Stimulated activated CD4-positive, alpha-beta T cell treated with anti-CD3 and anti-CD28 coated beads, Interleukin-4, amount 100 ng/mL, for 1 hour (primary cell): Measurements from ENCODE around the gene IGSF11.
"Not testable (repeated sequence)": the region's sequence is repeated elsewhere in the genome, so short reads cannot be mapped to it uniquely, and the experiment has no call there.

Source experiments
- DNase-seq: peaks from one replicate; pipeline ENCODE4 v3.0.0-alpha.2; 2020

The IGSF11 gene

DNA sequence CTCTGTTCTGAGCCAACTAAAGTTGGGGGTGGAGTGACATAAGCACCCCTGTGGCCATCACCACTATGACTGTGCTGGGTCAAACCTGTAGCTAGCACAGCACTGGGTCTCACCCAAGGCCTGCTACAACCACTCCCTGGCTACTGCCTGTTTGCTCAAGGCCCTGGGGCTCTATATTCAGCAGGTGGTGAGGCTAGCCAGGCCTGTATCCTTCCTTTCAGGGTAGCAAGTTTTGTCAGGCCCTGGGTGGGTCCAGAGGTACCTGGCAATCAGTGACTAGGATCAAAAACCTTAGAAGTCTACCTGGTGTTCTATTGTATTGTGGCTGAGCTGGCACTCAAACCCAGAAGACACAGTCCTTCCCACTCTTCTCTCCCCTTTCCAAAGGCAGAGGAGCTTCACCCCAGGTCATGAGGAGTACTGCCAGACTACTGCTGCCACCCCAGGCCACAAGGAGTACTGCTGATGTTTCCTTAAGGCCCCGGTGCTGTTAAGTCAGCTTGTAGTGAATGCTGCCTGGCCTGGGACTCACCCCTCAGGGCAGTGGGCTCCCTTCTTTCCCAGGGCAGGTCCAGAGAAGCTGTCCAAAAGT lies 170.8 kb downstream of the IGSF11 start:
- no peak for DNase-seq

- no peak for DNase-seq
Observed at GRCh38 chr3:118859950-118860349, 174.7 kb downstream of the IGSF11 start.

DNA sequence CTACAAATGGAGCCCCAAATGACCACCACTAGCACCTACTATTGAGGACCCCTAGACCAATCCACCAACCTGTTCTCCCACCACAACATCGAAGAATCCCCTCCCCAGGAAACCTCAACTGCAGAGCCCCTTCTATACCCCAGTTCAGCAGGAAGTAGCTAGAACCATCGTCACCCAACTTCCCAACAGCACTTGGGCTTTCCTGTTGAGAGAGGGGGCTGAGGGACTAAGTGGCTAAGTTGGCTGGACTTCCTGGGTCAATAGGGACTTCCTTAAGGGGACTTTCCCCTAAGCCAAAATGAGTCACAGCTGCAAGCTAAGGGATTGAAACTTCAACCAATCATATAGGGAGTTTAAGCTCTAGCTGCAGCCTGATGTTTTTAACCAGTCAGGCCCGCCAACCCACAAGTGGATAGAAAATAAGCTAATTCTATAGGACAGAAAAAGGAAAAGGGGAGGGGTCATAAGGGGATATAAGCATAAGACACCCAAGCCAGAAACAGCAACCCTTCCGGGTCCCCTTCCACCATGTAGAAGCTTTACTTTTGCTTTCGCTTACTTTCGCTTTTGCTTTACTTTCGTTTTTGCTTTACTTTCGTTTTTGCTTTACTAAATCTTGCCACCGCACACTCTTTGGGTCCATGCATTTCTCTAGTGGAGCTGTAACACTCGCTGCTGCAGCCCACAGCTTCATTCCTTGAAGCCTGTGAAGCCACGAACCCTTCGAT lies 183.0 kb downstream of the IGSF11 start:
- DNase-seq, result not testable (repeated sequence)

GRCh38 chr3:118850687-118851086 lies 184.0 kb downstream of the IGSF11 start:
- no peak for DNase-seq
